Measurements from ENCODE around the gene DEGS2. TPM values are rescaled to one million over a fixed set of nuclear protein-coding genes. Genes with fewer than 3 reads are reported as not detected.

The DEGS2 gene
- total RNA-seq, 1 donor from 2014 or later: not detected

GRCh38 chr14:100126401-100126800 is 33.0 kb downstream of the DEGS2 start:
- H3K36me3 ChIP-seq: peaks cover 17% of the 10 kb centered on the region
- no peak overlapping the region for H3K27ac ChIP-seq (replicated peaks)
- peaks cover 28% of the 10 kb centered on the region for H3K4me1 ChIP-seq
- H3K9me3 ChIP-seq (replicated peaks): no peaks in the 10 kb centered on the region
- DNase-seq: no peak
- H3K4me3 ChIP-seq: no peak overlapping the region
- intact Hi-C loops (cut with micrococcal nuclease): no loop called here
- no peaks in the 10 kb centered on the region for H3K27me3 ChIP-seq (ENCODE audit: low read depth)
- no peak for TF ChIP-seq CTCF (IDR thresholded peaks at IDR 0.05; ENCODE audit: borderline replicate concordance)

- no peaks in the 10 kb centered on the region for H3K27me3 ChIP-seq (ENCODE audit: low read depth)
- no peak overlapping the region for H3K4me3 ChIP-seq
- no peaks in the 10 kb centered on the region for H3K9me3 ChIP-seq (replicated peaks)
- no peak for TF ChIP-seq CTCF (IDR thresholded peaks at IDR 0.05; ENCODE audit: borderline replicate concordance)
- H3K4me1 ChIP-seq: peaks cover 24% of the 10 kb centered on the region
- intact Hi-C loops (cut with micrococcal nuclease): no loop called here
- DNase-seq: no peak
- H3K36me3 ChIP-seq: peaks cover 14% of the 10 kb centered on the region
- H3K27ac ChIP-seq (replicated peaks): no peak overlapping the region
Observed at GRCh38 chr14:100124551-100125088, 34.8 kb downstream of the DEGS2 start.

GRCh38 chr14:100123618-100124017 is 35.8 kb downstream of the DEGS2 start:
- no peaks in the 10 kb centered on the region for H3K27me3 ChIP-seq (ENCODE audit: low read depth)
- TF ChIP-seq CTCF (IDR thresholded peaks at IDR 0.05; ENCODE audit: borderline replicate concordance): no peak
- peaks cover 13% of the 10 kb centered on the region for H3K36me3 ChIP-seq
- no peaks in the 10 kb centered on the region for H3K9me3 ChIP-seq (replicated peaks)
- H3K4me3 ChIP-seq: no peak overlapping the region
- peaks cover 14% of the 10 kb centered on the region for H3K4me1 ChIP-seq
- intact Hi-C loops (cut with micrococcal nuclease): no loop called here
- no peak for DNase-seq
- H3K27ac ChIP-seq (replicated peaks): no peak overlapping the region

- Histone ChIP-seq H3K27ac (replicated peaks) (no peak overlapping the region), H3K9me3 (replicated peaks) (no peaks in the 10 kb centered on the region), H3K4me3 (no peak overlapping the region), H3K27me3 (ENCODE audit: low read depth) (no peaks in the 10 kb centered on the region), H3K4me1 (peaks cover 5% of the 10 kb centered on the region), H3K36me3 (peaks cover 13% of the 10 kb centered on the region)
- no peak for DNase-seq
- peak; percentile 31 for TF ChIP-seq CTCF (IDR thresholded peaks at IDR 0.05; ENCODE audit: borderline replicate concordance)
- intact Hi-C loops (cut with micrococcal nuclease): no loop called here
Observed at GRCh38 chr14:100122481-100123223, 36.8 kb downstream of the DEGS2 start.

- DNase-seq: no peak
- no peak overlapping the region for H3K4me3 ChIP-seq
- no peak for TF ChIP-seq CTCF (IDR thresholded peaks at IDR 0.05; ENCODE audit: borderline replicate concordance)
- intact Hi-C loops (cut with micrococcal nuclease): no loop called here
- H3K9me3 ChIP-seq (replicated peaks): no peaks in the 10 kb centered on the region
- H3K27me3 ChIP-seq (ENCODE audit: low read depth): no peaks in the 10 kb centered on the region
- peaks cover 5% of the 10 kb centered on the region for H3K4me1 ChIP-seq
- H3K27ac ChIP-seq (replicated peaks): no peak overlapping the region
- H3K36me3 ChIP-seq: peaks cover 10% of the 10 kb centered on the region
Observed at GRCh38 chr14:100121643-100122480, 37.6 kb downstream of the DEGS2 start.
